ENCODE data around the gene TLE7.

TLE7 gene

GRCh38 chr16:71448274-71448866 lies 6.5 kb upstream of the TLE7 start:
- no peak for DNase-seq

- DNase-seq, result no peak
Observed at GRCh38 chr16:71443714-71444113, 1.9 kb upstream of the TLE7 start.

GRCh38 chr16:71441348-71442050 lies 355 bp downstream of the TLE7 start:
- no peak for DNase-seq

- DNase-seq, result no peak
Observed at GRCh38 chr16:71440669-71441347, 1.0 kb downstream of the TLE7 start.

GRCh38 chr16:71439523-71439922 lies 2.3 kb downstream of the TLE7 start:
- no peak for DNase-seq

GRCh38 chr16:71436473-71436872 lies 5.4 kb downstream of the TLE7 start:
- no peak for DNase-seq

- no peak for DNase-seq
Observed at GRCh38 chr16:71432906-71433305, 8.9 kb downstream of the TLE7 start.

GRCh38 chr16:71431991-71432390 lies 9.9 kb downstream of the TLE7 start:
- DNase-seq, result no peak

GRCh38 chr16:71431176-71431575 lies 10.7 kb downstream of the TLE7 start:
- no peak for DNase-seq

- no peak for DNase-seq
Observed at GRCh38 chr16:71430744-71431143, 11.1 kb downstream of the TLE7 start.

- DNase-seq, result no peak
Observed at GRCh38 chr16:71429581-71429980, 12.3 kb downstream of the TLE7 start.

- DNase-seq, result no peak
Observed at GRCh38 chr16:71428883-71429282, 13.0 kb downstream of the TLE7 start.

- no peak for DNase-seq
Observed at GRCh38 chr16:71428385-71428784, 13.5 kb downstream of the TLE7 start.

- no peak for DNase-seq
Observed at GRCh38 chr16:71426880-71427615, 14.8 kb downstream of the TLE7 start.

- no peak for DNase-seq
Observed at GRCh38 chr16:71426069-71426879, 15.6 kb downstream of the TLE7 start.

GRCh38 chr16:71425746-71426068 lies 16.1 kb downstream of the TLE7 start:
- no peak for DNase-seq

- no peak for DNase-seq
Observed at GRCh38 chr16:71424626-71425025, 17.2 kb downstream of the TLE7 start.

- DNase-seq, result no peak
Observed at GRCh38 chr16:71423865-71424264, 18.0 kb downstream of the TLE7 start.

GRCh38 chr16:71423016-71423415 lies 18.8 kb downstream of the TLE7 start:
- DNase-seq, result no peak

GRCh38 chr16:71421911-71422310 lies 19.9 kb downstream of the TLE7 start:
- no peak for DNase-seq

- no peak for DNase-seq
Observed at GRCh38 chr16:71414038-71414437, 27.8 kb downstream of the TLE7 start.

GRCh38 chr16:71413341-71413740 lies 28.5 kb downstream of the TLE7 start:
- no peak for DNase-seq

Measured in stimulated activated naive CD4-positive, alpha-beta T cell treated with Interleukin-2 at 50 U/mL for 16 hours (primary cell).